GM23248 (cell line): ENCODE data around the gene SLC12A6. TPM values are rescaled to one million over a fixed set of nuclear protein-coding genes. Genes with fewer than 3 reads are reported as not detected.
A peak's percentile ranks its signal among the peaks of the same experiment; 100 is the strongest.

Source experiments
- DNase-seq: peaks from one replicate; pipeline ENCODE4 v3.0.0-alpha.2; 2015
- H2AFZ ChIP-seq: fragments of 200-600 bp; sonication (generic); 2 replicates; pipeline ENCODE4 v1.6.1; 2016; ENCODE audit warnings: antibody characterized with exemption
- H3F3A ChIP-seq: fragments of 200-600 bp; sonication (generic); 2 replicates; pipeline ENCODE4 v1.6.1; 2016; ENCODE audit warnings: mild to moderate bottlenecking, antibody characterized with exemption, mixed run types; ENCODE audit not compliant: insufficient read depth
- H3K27ac ChIP-seq: fragments of 200-600 bp; sonication (generic); 2 replicates; pipeline ENCODE4 v1.5.1; 2016; ENCODE audit warnings: mild to moderate bottlenecking
- H3K27me3 ChIP-seq: fragments of 200-600 bp; sonication (generic); replicated peaks from 2 replicates; pipeline ENCODE4 v1.6.1; 2016; ENCODE audit warnings: mild to moderate bottlenecking; ENCODE audit not compliant: insufficient read depth
- H3K36me3 ChIP-seq: fragments of 200-600 bp; sonication (generic); 2 replicates; pipeline ENCODE4 v1.6.1; 2016; ENCODE audit warnings: low read depth, mild to moderate bottlenecking
- H3K4me1 ChIP-seq: fragments of 200-600 bp; sonication (generic); 2 replicates; pipeline ENCODE4 v1.6.1; 2016; ENCODE audit warnings: mild to moderate bottlenecking; ENCODE audit not compliant: insufficient read depth
- H3K4me2 ChIP-seq: fragments of 200-600 bp; sonication (generic); one replicate; pipeline ENCODE4 v1.6.1; 2016; ENCODE audit warnings: mild to moderate bottlenecking; ENCODE audit not compliant: unreplicated experiment
- H3K4me3 ChIP-seq: fragments of 200-600 bp; sonication (generic); 2 replicates; pipeline ENCODE4 v1.5.1; 2016; ENCODE audit warnings: mild to moderate bottlenecking
- H3K79me2 ChIP-seq: fragments of 200-600 bp; sonication (generic); 2 replicates; pipeline ENCODE4 v1.6.1; 2016; ENCODE audit warnings: mild to moderate bottlenecking; ENCODE audit not compliant: insufficient read depth
- H3K9ac ChIP-seq: fragments of 200-600 bp; sonication (generic); 2 replicates; pipeline ENCODE4 v1.6.1; 2016; ENCODE audit warnings: mild to moderate bottlenecking
- H3K9me2 ChIP-seq: fragments of 200-600 bp; sonication (generic); 2 replicates; pipeline ENCODE4 v1.6.1; 2016; ENCODE audit warnings: mixed run types, mild to moderate bottlenecking, moderate library complexity; ENCODE audit not compliant: insufficient read depth
- H3K9me3 ChIP-seq: fragments of 200-600 bp; sonication (generic); one replicate; pipeline ENCODE4 v1.6.1; 2017; ENCODE audit warnings: low read depth
- H4K20me1 ChIP-seq: fragments of 200-600 bp; sonication (generic); 2 replicates; pipeline ENCODE4 v1.6.0; 2016; ENCODE audit not compliant: insufficient read depth
- EZH2 ChIP-seq: fragments of 200-600 bp; sonication (generic); IDR thresholded peaks from 2 replicates; pipeline ENCODE4 v1.6.1; 2018; ENCODE audit warnings: antibody characterized with exemption, mild to moderate bottlenecking; ENCODE audit not compliant: insufficient read depth, poor library complexity, severe bottlenecking
- EZH2phosphoT487 ChIP-seq: fragments of 200-600 bp; sonication (generic); IDR thresholded peaks from 2 replicates; pipeline ENCODE4 v1.6.1; 2018; ENCODE audit warnings: antibody characterized with exemption, moderate library complexity, mild to moderate bottlenecking, low read depth; ENCODE audit not compliant: insufficient read depth
- WGBS, 2 experiments: methylation state at CpG; one replicate each; pipeline ENCODE4 v1.1.6; 2015 to 2017; ENCODE audit warnings: low lambda C conversion rate in 2 of 2, low coverage in 1 of 2; ENCODE audit errors: missing lambda C conversion rate in 2 of 2; 5-methylcytosine and 5-hydroxymethylcytosine counted together
- in situ Hi-C: fragments of 300-500 bp; cut with MboI; formaldehyde crosslinking; loops from 2 replicates; pipeline ENCODE4 v1.15.0; 2020
- polyA plus RNA-seq: library from polyadenylated mRNA; unstranded; fragments of >200 nt; fragmentation: Nextera tagmentation; extraction: Ambion mirVana; gene quantifications from 2 replicates; pipeline ENCODE4 v1.2.1, GENCODE V29; 2016
- total RNA-seq: library from RNA; depleted of rRNA; stranded (reverse); fragments of >200 nt; shearing (Covaris generic); gene quantifications from 2 replicates; pipeline ENCODE4 v1.2.3, GENCODE V29; 2014

SLC12A6 gene
- total and polyA plus RNA-seq, 2 experiments from 2014 or later: 4.3 to 19.2 TPM

DNA sequence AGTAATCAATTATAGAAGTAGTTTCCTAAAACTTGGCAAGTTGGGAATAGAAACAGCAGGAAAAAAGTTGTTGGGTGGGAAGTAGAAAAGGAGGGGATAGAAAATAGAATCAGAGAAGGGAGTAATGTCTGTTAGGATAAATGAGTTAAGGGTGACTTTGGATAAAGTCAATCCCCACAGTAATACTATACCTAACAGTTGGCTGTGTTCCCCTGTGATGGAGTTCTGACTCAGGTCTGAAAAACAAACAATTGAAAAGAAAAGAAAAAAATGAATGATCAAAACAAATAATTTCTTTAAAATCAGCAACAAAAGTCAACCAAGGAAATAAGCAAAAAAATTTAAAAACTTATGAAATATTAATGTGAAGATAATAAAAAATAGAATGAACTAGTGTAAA, 62.4 kb downstream of the SLC12A6 start:
- H3K4me3 ChIP-seq: no peak overlapping the region
- peak overlapping the region; percentile 5 for H3K4me2 ChIP-seq
- no peak overlapping the region for H3K9ac ChIP-seq
- TF ChIP-seq EZH2phosphoT487: no peak
- TF ChIP-seq EZH2: no peak
- H3K9me3 ChIP-seq: no peaks in the 10 kb centered on the region
- H3K9me2 ChIP-seq: no peaks in the 10 kb centered on the region
- 0 out of 2 replicates have a peak, but pooled peaks cover 3% of the 10 kb centered on the region for H3F3A ChIP-seq
- H3K79me2 ChIP-seq: peaks cover 5% of the 10 kb centered on the region; the same call in 1 of the 2 replicates
- in situ Hi-C loops: no loop called here
- peaks cover 23% of the 10 kb centered on the region for H3K4me1 ChIP-seq
- H3K36me3 ChIP-seq: no peaks in the 10 kb centered on the region
- no peak overlapping the region for H3K27ac ChIP-seq
- no peaks in the 10 kb centered on the region for H4K20me1 ChIP-seq
- H3K27me3 ChIP-seq: no peaks in the 10 kb centered on the region
- peak; percentile 46 for DNase-seq
- no peak overlapping the region for H2AFZ ChIP-seq

DNA sequence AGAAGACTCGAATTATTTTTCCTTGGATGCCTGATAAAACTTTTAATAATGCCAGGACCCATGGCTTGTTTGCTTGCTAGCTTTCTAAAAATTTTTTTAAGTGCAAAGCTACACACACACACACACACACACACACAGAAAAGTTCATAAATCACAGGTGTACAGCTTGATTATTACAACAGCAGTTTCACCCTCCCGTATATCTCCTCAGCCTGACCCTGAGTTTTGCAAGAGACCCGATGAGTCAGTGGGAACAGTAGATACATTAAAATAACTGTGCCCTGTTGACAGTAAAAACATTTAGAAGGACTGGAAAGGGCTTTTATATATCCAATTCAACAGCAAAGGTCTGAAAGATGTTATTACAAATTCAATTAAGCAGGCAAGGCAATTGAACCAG, 66.1 kb downstream of the SLC12A6 start:
- Histone ChIP-seq H3K4me2 (no peak overlapping the region), H3K9ac (no peak overlapping the region), H3K9me2 (peaks cover 3% of the 10 kb centered on the region; the same call in 1 of the 2 replicates), H3K27ac (no peak overlapping the region), H2AFZ (no peak overlapping the region), H3K4me1 (peaks cover 19% of the 10 kb centered on the region), H3K9me3 (no peaks in the 10 kb centered on the region), H3K79me2 (no peaks in the 10 kb centered on the region), H3F3A (0 out of 2 replicates have a peak, but pooled peaks cover 3% of the 10 kb centered on the region), H3K27me3 (no peaks in the 10 kb centered on the region), H3K36me3 (no peaks in the 10 kb centered on the region), H3K4me3 (no peak overlapping the region), H4K20me1 (no peaks in the 10 kb centered on the region)
- DNase-seq: peak; percentile 77
- in situ Hi-C loops: no loop called here
- TF ChIP-seq EZH2: no peak
- TF ChIP-seq EZH2phosphoT487: no peak
- 47 to 56% methylated on average over 3 of the region's 3 CpGs for WGBS, 2 experiments

DNA sequence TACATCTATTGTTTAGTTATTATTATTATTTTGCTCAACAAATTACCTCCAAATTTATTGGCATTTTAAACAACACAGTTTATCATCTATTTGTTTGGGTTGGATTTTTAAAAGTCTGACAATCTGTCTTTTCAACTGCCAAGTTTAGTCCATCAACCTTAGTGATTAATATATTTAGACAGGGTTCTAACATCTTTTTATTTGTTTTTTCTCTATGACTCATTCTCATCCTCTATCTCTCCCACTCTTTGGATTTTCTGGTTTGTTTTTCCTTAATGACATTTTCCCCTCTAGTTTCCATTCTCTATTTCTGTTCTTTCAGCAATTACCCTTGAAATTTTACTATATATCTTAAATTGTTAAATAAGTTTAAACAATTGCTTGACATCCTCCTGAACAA, 70.8 kb downstream of the SLC12A6 start:
- H3K36me3 ChIP-seq: no peaks in the 10 kb centered on the region
- H3K27me3 ChIP-seq: no peaks in the 10 kb centered on the region
- no peak overlapping the region for H3K4me2 ChIP-seq
- H3F3A ChIP-seq: no peaks in the 10 kb centered on the region
- no peaks in the 10 kb centered on the region for H3K9me3 ChIP-seq
- no peak overlapping the region for H3K4me3 ChIP-seq
- no peak overlapping the region for H2AFZ ChIP-seq
- H3K27ac ChIP-seq: no peak overlapping the region
- H4K20me1 ChIP-seq: no peaks in the 10 kb centered on the region
- no peak for TF ChIP-seq EZH2
- TF ChIP-seq EZH2phosphoT487: no peak
- H3K9ac ChIP-seq: no peak overlapping the region
- DNase-seq: no peak
- no peaks in the 10 kb centered on the region for H3K79me2 ChIP-seq
- peaks cover 3% of the 10 kb centered on the region; the same call in 1 of the 2 replicates for H3K9me2 ChIP-seq
- peaks cover 2% of the 10 kb centered on the region; the same call in 1 of the 2 replicates for H3K4me1 ChIP-seq
- in situ Hi-C loops: no loop called here

DNA sequence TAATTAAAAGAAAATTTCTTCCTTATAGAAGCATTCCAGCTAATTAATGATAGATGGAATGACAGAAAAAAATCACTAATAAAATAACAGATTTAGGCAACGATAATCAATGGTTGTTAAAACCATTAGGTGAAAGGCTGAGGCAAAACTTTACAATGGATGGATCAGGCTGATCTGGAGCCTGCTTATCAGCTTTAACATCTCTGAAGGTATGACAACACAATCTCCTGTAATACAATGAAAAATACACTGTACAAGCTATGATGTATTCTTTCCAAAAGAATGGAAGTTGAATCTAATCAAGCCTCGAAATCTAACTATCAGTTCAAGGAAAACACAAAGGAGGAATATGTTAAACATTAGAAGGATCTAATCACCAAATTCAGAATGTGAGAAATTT, 73.5 kb downstream of the SLC12A6 start:
- no peaks in the 10 kb centered on the region for H3K27me3 ChIP-seq
- no peak overlapping the region for H3K9ac ChIP-seq
- H2AFZ ChIP-seq: no peak overlapping the region
- no peak for DNase-seq
- H3K4me2 ChIP-seq: no peak overlapping the region
- no peak for TF ChIP-seq EZH2phosphoT487
- no peak for TF ChIP-seq EZH2
- H3F3A ChIP-seq: no peaks in the 10 kb centered on the region
- in situ Hi-C loops: no loop called here
- H3K4me1 ChIP-seq: no peaks in the 10 kb centered on the region
- H3K27ac ChIP-seq: no peak overlapping the region
- no peak overlapping the region for H3K4me3 ChIP-seq
- no peaks in the 10 kb centered on the region for H3K79me2 ChIP-seq
- H3K9me3 ChIP-seq: no peaks in the 10 kb centered on the region
- no peaks in the 10 kb centered on the region for H4K20me1 ChIP-seq
- 87 to 90% methylated on average over 2 of the region's 2 CpGs for WGBS, 2 experiments
- H3K36me3 ChIP-seq: no peaks in the 10 kb centered on the region
- no peaks in the 10 kb centered on the region for H3K9me2 ChIP-seq

DNA sequence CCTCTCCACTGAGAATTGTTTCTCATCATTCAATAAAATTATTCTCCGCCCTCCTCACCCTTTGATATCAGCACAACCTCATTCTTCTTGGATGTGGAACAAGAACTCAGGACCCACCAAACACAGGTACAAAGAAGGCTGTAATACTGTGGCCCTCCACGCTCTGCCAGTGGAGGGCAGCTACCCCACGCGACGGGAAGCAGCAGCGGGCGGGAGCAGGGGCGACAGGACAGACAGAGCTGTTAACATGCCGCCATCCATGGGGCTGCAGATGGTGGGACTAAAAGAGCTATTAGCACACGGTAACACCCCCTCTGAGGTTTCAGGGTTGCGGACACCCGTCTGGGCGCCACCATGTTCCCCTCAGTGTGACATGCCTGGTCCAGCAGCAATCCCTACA, 75.2 kb downstream of the SLC12A6 start:
- H3K4me2 ChIP-seq: no peak overlapping the region
- WGBS, 2 experiments: 95 to 96% methylated on average over 13 of the region's 13 CpGs
- no peaks in the 10 kb centered on the region for H3K4me1 ChIP-seq
- no peak overlapping the region for H3K9ac ChIP-seq
- TF ChIP-seq EZH2phosphoT487 (no peak), EZH2 (no peak)
- no peaks in the 10 kb centered on the region for H3K27me3 ChIP-seq
- no peak for DNase-seq
- H3K9me3 ChIP-seq: no peaks in the 10 kb centered on the region
- H3F3A ChIP-seq: no peaks in the 10 kb centered on the region
- H3K79me2 ChIP-seq: no peaks in the 10 kb centered on the region
- no peaks in the 10 kb centered on the region for H3K9me2 ChIP-seq
- no peak overlapping the region for H2AFZ ChIP-seq
- H3K36me3 ChIP-seq: no peaks in the 10 kb centered on the region
- H4K20me1 ChIP-seq: no peaks in the 10 kb centered on the region
- in situ Hi-C loops: no loop called here
- H3K4me3 ChIP-seq: no peak overlapping the region
- H3K27ac ChIP-seq: no peak overlapping the region
